Measurements from ENCODE around the gene CRADD.
A peak's percentile ranks its signal among the peaks of the same experiment; 100 is the strongest.

The CRADD gene

GRCh38 chr12:93670104-93670503 is 7.1 kb upstream of the CRADD start:
- DNase-seq (ENCODE audit: low read depth, low spot score), result no peak
- Histone ChIP-seq H3K36me3 (ENCODE audit: control insufficient read depth, insufficient read depth, low read length) (no peaks in the 10 kb centered on the region), H3K4me1 (ENCODE audit: control insufficient read depth, insufficient read depth, low read length) (no peaks in the 10 kb centered on the region), H3K27ac (ENCODE audit: low read length) (no peak overlapping the region), H3K9me3 (ENCODE audit: control insufficient read depth, insufficient read depth, low read length) (no peaks in the 10 kb centered on the region), H3K4me3 (ENCODE audit: low read length) (no peak overlapping the region), H3K27me3 (ENCODE audit: control insufficient read depth, insufficient read depth, low read length) (no peaks in the 10 kb centered on the region)
- WGBS (ENCODE audit: insufficient coverage, insufficient read length), result no CpG with 5 or more reads among the region's 4 CpGs

GRCh38 chr12:93671044-93671443 is 6.1 kb upstream of the CRADD start:
- Histone ChIP-seq H3K9me3 (ENCODE audit: control insufficient read depth, insufficient read depth, low read length) (no peaks in the 10 kb centered on the region), H3K4me3 (ENCODE audit: low read length) (no peak overlapping the region), H3K4me1 (ENCODE audit: control insufficient read depth, insufficient read depth, low read length) (no peaks in the 10 kb centered on the region), H3K27ac (ENCODE audit: low read length) (no peak overlapping the region), H3K27me3 (ENCODE audit: control insufficient read depth, insufficient read depth, low read length) (no peaks in the 10 kb centered on the region), H3K36me3 (ENCODE audit: control insufficient read depth, insufficient read depth, low read length) (no peaks in the 10 kb centered on the region)
- WGBS (ENCODE audit: insufficient coverage, insufficient read length), result no CpG with 5 or more reads among the region's 3 CpGs
- no peak for DNase-seq (ENCODE audit: low read depth, low spot score)

GRCh38 chr12:93673084-93673483 is 4.1 kb upstream of the CRADD start:
- H3K4me3 ChIP-seq (ENCODE audit: low read length), result no peak overlapping the region
- H3K4me1 ChIP-seq (ENCODE audit: control insufficient read depth, insufficient read depth, low read length), result peaks cover 3% of the 10 kb centered on the region; the same call in 1 of the 2 replicates
- H3K9me3 ChIP-seq (ENCODE audit: control insufficient read depth, insufficient read depth, low read length), result no peaks in the 10 kb centered on the region
- H3K27me3 ChIP-seq (ENCODE audit: control insufficient read depth, insufficient read depth, low read length), result no peaks in the 10 kb centered on the region
- WGBS (ENCODE audit: insufficient coverage, insufficient read length), result no CpG with 5 or more reads among the region's 1 CpG
- no peak overlapping the region for H3K27ac ChIP-seq (ENCODE audit: low read length)
- DNase-seq (ENCODE audit: low read depth, low spot score), result no peak
- H3K36me3 ChIP-seq (ENCODE audit: control insufficient read depth, insufficient read depth, low read length), result no peaks in the 10 kb centered on the region

GRCh38 chr12:93674386-93674785 is 2.8 kb upstream of the CRADD start:
- no peak overlapping the region for H3K4me3 ChIP-seq (ENCODE audit: low read length)
- WGBS (ENCODE audit: insufficient coverage, insufficient read length), result no CpG with 5 or more reads among the region's 6 CpGs
- no peaks in the 10 kb centered on the region for H3K27me3 ChIP-seq (ENCODE audit: control insufficient read depth, insufficient read depth, low read length)
- no peaks in the 10 kb centered on the region for H3K9me3 ChIP-seq (ENCODE audit: control insufficient read depth, insufficient read depth, low read length)
- no peak overlapping the region for H3K27ac ChIP-seq (ENCODE audit: low read length)
- DNase-seq (ENCODE audit: low read depth, low spot score), result no peak
- H3K36me3 ChIP-seq (ENCODE audit: control insufficient read depth, insufficient read depth, low read length), result no peaks in the 10 kb centered on the region
- peaks cover 5% of the 10 kb centered on the region for H3K4me1 ChIP-seq (ENCODE audit: control insufficient read depth, insufficient read depth, low read length)

- no peak overlapping the region for H3K27ac ChIP-seq (ENCODE audit: low read length)
- H3K27me3 ChIP-seq (ENCODE audit: control insufficient read depth, insufficient read depth, low read length), result no peaks in the 10 kb centered on the region
- H3K9me3 ChIP-seq (ENCODE audit: control insufficient read depth, insufficient read depth, low read length), result no peaks in the 10 kb centered on the region
- H3K36me3 ChIP-seq (ENCODE audit: control insufficient read depth, insufficient read depth, low read length), result no peaks in the 10 kb centered on the region
- DNase-seq (ENCODE audit: low read depth, low spot score), result no peak
- peak overlapping the region; percentile 15; the same call in 1 of the 2 replicates for H3K4me3 ChIP-seq (ENCODE audit: low read length)
- WGBS (ENCODE audit: insufficient coverage, insufficient read length), result 100% methylated on average over 3 of the region's 12 CpGs
- H3K4me1 ChIP-seq (ENCODE audit: control insufficient read depth, insufficient read depth, low read length), result peaks cover 5% of the 10 kb centered on the region
Observed at GRCh38 chr12:93676408-93677194, 574 bp upstream of the CRADD start.

GRCh38 chr12:93678779-93679178 is 1.6 kb downstream of the CRADD start:
- Histone ChIP-seq H3K9me3 (ENCODE audit: control insufficient read depth, insufficient read depth, low read length) (no peaks in the 10 kb centered on the region), H3K36me3 (ENCODE audit: control insufficient read depth, insufficient read depth, low read length) (no peaks in the 10 kb centered on the region), H3K4me1 (ENCODE audit: control insufficient read depth, insufficient read depth, low read length) (peaks cover 8% of the 10 kb centered on the region), H3K4me3 (ENCODE audit: low read length) (no peak overlapping the region), H3K27ac (ENCODE audit: low read length) (no peak overlapping the region), H3K27me3 (ENCODE audit: control insufficient read depth, insufficient read depth, low read length) (no peaks in the 10 kb centered on the region)
- DNase-seq (ENCODE audit: low read depth, low spot score), result no peak
- WGBS (ENCODE audit: insufficient coverage, insufficient read length), result no CpG with 5 or more reads among the region's 5 CpGs

- Histone ChIP-seq H3K4me3 (ENCODE audit: low read length) (no peak overlapping the region), H3K27ac (ENCODE audit: low read length) (no peak overlapping the region), H3K27me3 (ENCODE audit: control insufficient read depth, insufficient read depth, low read length) (no peaks in the 10 kb centered on the region), H3K4me1 (ENCODE audit: control insufficient read depth, insufficient read depth, low read length) (peaks cover 8% of the 10 kb centered on the region), H3K9me3 (ENCODE audit: control insufficient read depth, insufficient read depth, low read length) (no peaks in the 10 kb centered on the region), H3K36me3 (ENCODE audit: control insufficient read depth, insufficient read depth, low read length) (no peaks in the 10 kb centered on the region)
- no peak for DNase-seq (ENCODE audit: low read depth, low spot score)
- WGBS (ENCODE audit: insufficient coverage, insufficient read length), result 100% methylated on average over 1 of the region's 8 CpGs
Observed at GRCh38 chr12:93679308-93679925, 2.2 kb downstream of the CRADD start.

- H3K4me3 ChIP-seq (ENCODE audit: low read length), result no peak overlapping the region
- no peaks in the 10 kb centered on the region for H3K36me3 ChIP-seq (ENCODE audit: control insufficient read depth, insufficient read depth, low read length)
- H3K27me3 ChIP-seq (ENCODE audit: control insufficient read depth, insufficient read depth, low read length), result no peaks in the 10 kb centered on the region
- H3K9me3 ChIP-seq (ENCODE audit: control insufficient read depth, insufficient read depth, low read length), result no peaks in the 10 kb centered on the region
- DNase-seq (ENCODE audit: low read depth, low spot score), result no peak
- H3K27ac ChIP-seq (ENCODE audit: low read length), result no peak overlapping the region
- no CpG with 5 or more reads among the region's 2 CpGs for WGBS (ENCODE audit: insufficient coverage, insufficient read length)
- H3K4me1 ChIP-seq (ENCODE audit: control insufficient read depth, insufficient read depth, low read length), result peaks cover 8% of the 10 kb centered on the region
Observed at GRCh38 chr12:93680006-93680405, 2.8 kb downstream of the CRADD start.

GRCh38 chr12:93682846-93683261 is 5.7 kb downstream of the CRADD start:
- Histone ChIP-seq H3K27me3 (ENCODE audit: control insufficient read depth, insufficient read depth, low read length) (no peaks in the 10 kb centered on the region), H3K27ac (ENCODE audit: low read length) (no peak overlapping the region), H3K4me3 (ENCODE audit: low read length) (no peak overlapping the region), H3K9me3 (ENCODE audit: control insufficient read depth, insufficient read depth, low read length) (no peaks in the 10 kb centered on the region), H3K36me3 (ENCODE audit: control insufficient read depth, insufficient read depth, low read length) (no peaks in the 10 kb centered on the region), H3K4me1 (ENCODE audit: control insufficient read depth, insufficient read depth, low read length) (peaks cover 5% of the 10 kb centered on the region)
- WGBS (ENCODE audit: insufficient coverage, insufficient read length), result no CpG with 5 or more reads among the region's 5 CpGs
- DNase-seq (ENCODE audit: low read depth, low spot score), result no peak

GRCh38 chr12:93683410-93683809 is 6.2 kb downstream of the CRADD start:
- Histone ChIP-seq H3K36me3 (ENCODE audit: control insufficient read depth, insufficient read depth, low read length) (no peaks in the 10 kb centered on the region), H3K9me3 (ENCODE audit: control insufficient read depth, insufficient read depth, low read length) (no peaks in the 10 kb centered on the region), H3K4me1 (ENCODE audit: control insufficient read depth, insufficient read depth, low read length) (peaks cover 5% of the 10 kb centered on the region), H3K4me3 (ENCODE audit: low read length) (no peak overlapping the region), H3K27ac (ENCODE audit: low read length) (no peak overlapping the region), H3K27me3 (ENCODE audit: control insufficient read depth, insufficient read depth, low read length) (no peaks in the 10 kb centered on the region)
- DNase-seq (ENCODE audit: low read depth, low spot score), result no peak
- WGBS (ENCODE audit: insufficient coverage, insufficient read length), result no CpG with 5 or more reads among the region's 5 CpGs
